ENCODE measurements around the gene TCF21.
"Not testable (repeated sequence)": the region's sequence is repeated elsewhere in the genome, so short reads cannot be mapped to it uniquely, and the experiment has no call there.

Gene TCF21

GRCh38 chr6:133936352-133936751, 47.4 kb downstream of the TCF21 start:
- DNase-seq: not testable (repeated sequence)

DNA sequence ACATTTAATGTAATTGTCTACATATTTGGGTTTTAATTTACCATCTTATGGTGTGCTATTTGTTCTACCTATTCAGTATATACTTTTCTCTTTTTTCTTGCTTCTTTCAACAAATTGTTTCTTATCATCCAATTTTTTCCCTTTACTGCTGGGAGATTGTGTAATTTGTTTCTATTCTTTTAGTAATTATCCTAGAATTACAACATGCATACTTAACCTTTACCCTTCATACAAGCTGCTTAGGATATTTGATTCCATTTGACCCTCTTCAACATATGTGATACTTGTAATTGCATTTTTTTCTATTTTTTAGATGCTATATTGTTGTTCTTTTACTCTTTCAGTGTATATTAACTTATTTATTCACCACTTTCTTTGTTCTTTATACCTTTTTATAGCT, 49.0 kb downstream of the TCF21 start:
- DNase-seq: no peak

DNA sequence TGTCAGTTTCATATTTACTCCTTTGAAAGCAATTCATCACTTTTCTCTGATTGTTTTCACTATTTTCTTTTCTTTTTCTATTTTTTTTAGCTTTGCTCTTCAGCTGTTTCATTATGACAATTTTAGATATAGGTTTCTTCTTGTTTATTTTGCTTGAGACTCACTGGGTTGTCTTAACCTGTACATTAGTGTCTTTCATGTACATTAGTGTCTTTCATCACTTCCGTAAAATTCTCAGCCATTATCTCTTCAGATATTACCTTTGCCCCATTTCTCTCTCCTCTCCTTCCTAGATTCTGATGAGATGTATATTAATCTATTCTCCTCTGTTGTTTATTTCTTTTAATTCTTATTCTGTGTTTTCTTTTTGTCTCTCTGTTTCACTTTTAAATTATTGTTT, 49.6 kb downstream of the TCF21 start:
- DNase-seq: no peak

- DNase-seq: no peak
Observed at GRCh38 chr6:133939778-133940667, 51.1 kb downstream of the TCF21 start.
